ENCODE measurements around the gene KCNJ18. TPM values are rescaled to one million over a fixed set of nuclear protein-coding genes. Genes with fewer than 3 reads are reported as not detected.
"Not testable (repeated sequence)": the region's sequence is repeated elsewhere in the genome, so short reads cannot be mapped to it uniquely, and the experiment has no call there.

Gene KCNJ18
- polyA plus RNA-seq, 6 donors from 2014 or later: not detected

DNA sequence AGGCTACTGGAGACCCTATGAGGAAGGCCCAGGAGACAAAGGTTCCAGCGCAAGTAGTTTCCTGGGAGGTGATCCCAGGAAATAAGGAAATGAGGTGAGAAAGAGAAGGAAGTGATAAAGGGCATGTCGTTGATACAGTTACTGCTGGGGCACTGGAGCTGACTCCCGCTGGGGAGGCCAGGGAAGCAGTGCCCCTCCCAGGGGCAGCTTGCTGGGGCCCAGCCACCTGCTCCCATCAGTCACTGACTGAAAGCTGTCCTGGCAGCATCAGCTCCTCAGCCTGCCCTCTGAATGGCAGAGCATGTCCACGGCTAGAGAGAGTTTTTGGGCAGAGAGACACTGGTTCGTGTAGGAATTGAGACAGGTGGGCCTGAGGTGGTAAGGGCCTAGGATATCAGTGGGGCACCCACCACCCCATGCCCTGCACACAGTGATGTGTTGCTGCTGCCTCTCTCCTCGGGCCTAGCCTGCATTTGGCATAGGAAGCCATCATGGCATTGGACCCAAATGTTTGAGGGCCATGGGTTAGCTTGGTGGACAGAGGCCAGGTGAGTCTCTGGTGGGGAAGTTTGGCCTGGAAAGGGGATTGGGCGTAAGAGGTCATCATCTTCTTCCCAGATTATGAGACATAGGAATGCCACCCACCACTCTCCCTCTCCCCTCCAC, 4.7 kb downstream of the KCNJ18 start:
- not testable (repeated sequence) for DNase-seq; H3K27me3 Mint-ChIP-seq; H3K27ac Mint-ChIP-seq; H3K4me1 Mint-ChIP-seq; H3K36me3 Mint-ChIP-seq; ATAC-seq (ENCODE audit: low read depth in 2 of 2); H3K4me3 Mint-ChIP-seq
- H3K9me3 Mint-ChIP-seq: peaks cover 0 to 12% (median 1%) of the 10 kb centered on the region in 7 donors

DNA sequence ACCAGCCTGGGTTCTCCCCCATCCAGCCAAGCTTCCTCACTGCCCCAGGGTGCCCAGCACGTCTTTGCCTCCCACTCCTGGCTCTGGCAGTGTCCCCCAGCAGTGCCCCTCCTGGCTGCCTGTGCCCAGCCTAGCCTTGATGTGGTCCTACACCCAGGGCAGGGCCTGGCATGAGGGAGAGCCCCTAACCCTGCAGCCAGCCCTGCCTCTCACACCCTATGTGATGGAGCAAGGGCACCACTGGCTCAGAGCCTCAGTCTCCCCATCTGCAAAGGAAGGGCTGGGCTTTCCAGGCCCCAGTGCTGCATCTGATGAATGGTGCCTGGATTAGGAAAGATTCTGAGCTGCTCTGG, 5.2 kb downstream of the KCNJ18 start:
- not testable (repeated sequence) for H3K4me1 Mint-ChIP-seq; DNase-seq; H3K27me3 Mint-ChIP-seq; H3K36me3 Mint-ChIP-seq; H3K27ac Mint-ChIP-seq; ATAC-seq (ENCODE audit: low read depth in 2 of 2)
- peaks cover 0 to 12% (median 1%) of the 10 kb centered on the region in 7 donors for H3K9me3 Mint-ChIP-seq
- H3K4me3 Mint-ChIP-seq: peak overlapping the region in 1 of 8 donors; percentile 30

DNA sequence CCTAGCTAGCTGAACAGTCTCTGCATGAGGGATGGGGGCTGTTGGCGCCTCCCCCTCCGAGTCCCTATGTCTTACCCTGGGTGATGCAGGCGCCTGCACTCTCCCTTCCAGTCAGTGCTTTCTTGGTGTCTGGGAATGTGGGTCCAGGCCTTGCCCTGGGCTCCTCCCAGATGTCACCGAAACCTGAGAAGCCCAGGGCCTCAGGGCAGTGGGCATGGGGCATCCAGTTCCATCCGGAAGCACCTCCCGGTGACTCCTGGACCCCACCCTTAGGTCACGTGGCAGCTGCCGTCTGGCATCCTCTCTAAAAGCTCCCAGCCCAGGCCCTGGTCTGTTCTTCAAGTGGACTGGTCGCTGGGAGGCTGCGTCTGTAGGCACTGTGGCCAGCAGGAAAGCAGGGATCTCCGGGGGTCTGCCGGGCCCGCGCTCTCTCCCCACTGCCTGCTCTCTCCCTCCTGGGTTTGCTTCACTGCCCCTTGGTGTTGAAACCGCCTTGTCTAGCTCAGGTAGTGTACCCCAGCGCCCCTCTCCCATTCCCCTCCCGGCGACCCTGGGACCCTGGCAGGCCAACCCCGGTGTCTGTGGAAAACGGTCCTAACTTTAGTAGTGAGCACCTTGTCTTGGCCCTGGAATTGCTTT, 6.2 kb downstream of the KCNJ18 start:
- not testable (repeated sequence) for H3K27me3 Mint-ChIP-seq; H3K4me1 Mint-ChIP-seq; H3K27ac Mint-ChIP-seq; DNase-seq; H3K36me3 Mint-ChIP-seq; ATAC-seq (ENCODE audit: low read depth in 2 of 2)
- Mint-ChIP-seq H3K4me3 (peak overlapping the region in 1 of 8 donors; percentile 47), H3K9me3 (peaks cover 0 to 12% (median 1%) of the 10 kb centered on the region in 7 donors)

DNA sequence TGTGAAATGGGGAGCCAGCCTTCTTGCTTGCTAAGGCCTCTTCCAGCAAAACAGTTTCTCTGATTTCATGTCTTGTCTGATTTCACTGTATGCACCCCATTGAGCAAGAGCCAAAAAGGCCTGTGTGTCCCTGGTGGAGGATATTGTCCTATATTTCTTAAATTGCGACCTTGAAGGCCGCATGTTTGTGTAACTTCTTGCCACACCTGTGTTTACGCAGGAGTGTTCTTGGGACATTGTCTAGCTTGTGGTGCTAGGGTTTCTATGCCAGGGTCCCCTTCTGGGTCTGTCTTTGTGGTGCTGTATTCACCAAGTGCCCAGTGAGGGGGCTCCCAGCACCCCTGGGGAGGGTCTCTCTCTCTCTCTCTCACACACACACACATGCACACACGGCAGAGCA, 6.8 kb downstream of the KCNJ18 start:
- not testable (repeated sequence) for ATAC-seq (ENCODE audit: low read depth in 2 of 2); H3K36me3 Mint-ChIP-seq; H3K4me3 Mint-ChIP-seq; H3K4me1 Mint-ChIP-seq; H3K27ac Mint-ChIP-seq; H3K27me3 Mint-ChIP-seq; DNase-seq
- H3K9me3 Mint-ChIP-seq: peaks cover 0 to 12% (median 1%) of the 10 kb centered on the region in 7 donors

- not testable (repeated sequence) for H3K9me3 Mint-ChIP-seq; H3K27ac Mint-ChIP-seq; H3K4me1 Mint-ChIP-seq; DNase-seq; ATAC-seq (ENCODE audit: low read depth in 2 of 2); H3K36me3 Mint-ChIP-seq; H3K27me3 Mint-ChIP-seq; H3K4me3 Mint-ChIP-seq
These were observed 7.4 kb downstream of the KCNJ18 start for GRCh38 chr17:21699573-21700236.

DNA sequence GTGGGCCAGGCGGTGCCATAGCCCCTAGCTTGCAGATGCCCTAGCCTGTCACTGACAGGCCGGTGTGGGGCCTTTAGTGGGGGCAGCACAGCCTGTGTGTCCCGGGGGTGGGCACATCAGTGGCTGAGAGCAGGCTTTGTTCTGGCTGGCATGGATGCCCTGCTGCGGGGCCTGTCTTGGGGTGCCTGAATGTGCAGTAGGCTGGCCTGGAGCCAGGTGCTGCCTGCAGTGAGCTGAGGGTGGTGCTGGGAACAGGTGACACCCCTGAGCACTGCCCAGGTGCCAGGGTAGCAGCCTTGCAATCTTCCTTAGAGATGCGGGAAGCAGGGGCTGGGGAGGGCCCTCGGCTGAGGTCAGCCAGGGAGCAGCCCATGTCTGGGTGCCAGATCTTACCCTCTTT, 8.8 kb downstream of the KCNJ18 start:
- not testable (repeated sequence) for DNase-seq; H3K4me1 Mint-ChIP-seq; H3K27ac Mint-ChIP-seq; H3K27me3 Mint-ChIP-seq; H3K36me3 Mint-ChIP-seq; H3K4me3 Mint-ChIP-seq; ATAC-seq (ENCODE audit: low read depth in 2 of 2); H3K9me3 Mint-ChIP-seq

DNA sequence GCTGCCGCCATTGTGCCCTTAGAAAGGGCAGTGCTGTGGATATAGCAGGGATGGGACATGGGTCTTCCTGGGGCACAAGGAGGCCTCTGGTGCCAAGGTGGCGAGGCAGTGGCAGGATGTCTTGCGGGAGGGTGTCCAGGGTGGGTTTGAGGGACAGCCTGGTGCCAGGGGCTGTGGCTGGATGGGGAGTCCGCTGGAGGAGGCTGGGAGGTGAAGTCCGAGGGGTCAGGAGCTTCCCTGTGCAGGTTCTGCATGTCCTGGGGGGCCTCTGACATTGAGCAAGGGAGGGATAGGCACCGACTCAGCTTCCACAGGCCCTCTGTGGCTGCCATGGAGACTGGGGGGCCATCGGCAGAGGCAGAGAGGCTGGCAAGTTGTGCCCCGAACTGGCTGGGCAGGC, 9.7 kb downstream of the KCNJ18 start:
- not testable (repeated sequence) for ATAC-seq (ENCODE audit: low read depth in 2 of 2); DNase-seq; H3K36me3 Mint-ChIP-seq; H3K4me3 Mint-ChIP-seq; H3K27me3 Mint-ChIP-seq; H3K27ac Mint-ChIP-seq; H3K9me3 Mint-ChIP-seq; H3K4me1 Mint-ChIP-seq

DNA sequence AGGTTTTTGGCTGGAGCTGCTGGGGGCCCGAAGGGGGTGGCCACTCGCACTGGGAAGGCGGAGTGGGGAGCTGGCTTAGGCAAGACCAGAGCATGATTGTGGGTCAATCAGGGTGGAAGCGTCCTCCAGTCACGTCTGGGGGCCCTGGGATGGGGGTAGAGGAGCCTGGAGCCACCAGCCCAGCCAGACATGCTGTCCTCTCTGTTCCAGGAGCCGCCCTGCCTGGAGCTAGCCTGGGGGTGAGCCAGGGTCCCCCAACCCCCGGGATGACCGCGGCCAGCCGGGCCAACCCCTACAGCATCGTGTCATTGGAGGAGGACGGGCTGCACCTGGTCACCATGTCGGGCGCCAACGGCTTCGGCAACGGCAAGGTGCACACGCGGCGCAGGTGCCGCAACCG, 10.2 kb downstream of the KCNJ18 start:
- not testable (repeated sequence) for ATAC-seq (ENCODE audit: low read depth in 2 of 2); H3K4me1 Mint-ChIP-seq; H3K36me3 Mint-ChIP-seq; DNase-seq; H3K27ac Mint-ChIP-seq; H3K4me3 Mint-ChIP-seq; H3K27me3 Mint-ChIP-seq; H3K9me3 Mint-ChIP-seq

DNA sequence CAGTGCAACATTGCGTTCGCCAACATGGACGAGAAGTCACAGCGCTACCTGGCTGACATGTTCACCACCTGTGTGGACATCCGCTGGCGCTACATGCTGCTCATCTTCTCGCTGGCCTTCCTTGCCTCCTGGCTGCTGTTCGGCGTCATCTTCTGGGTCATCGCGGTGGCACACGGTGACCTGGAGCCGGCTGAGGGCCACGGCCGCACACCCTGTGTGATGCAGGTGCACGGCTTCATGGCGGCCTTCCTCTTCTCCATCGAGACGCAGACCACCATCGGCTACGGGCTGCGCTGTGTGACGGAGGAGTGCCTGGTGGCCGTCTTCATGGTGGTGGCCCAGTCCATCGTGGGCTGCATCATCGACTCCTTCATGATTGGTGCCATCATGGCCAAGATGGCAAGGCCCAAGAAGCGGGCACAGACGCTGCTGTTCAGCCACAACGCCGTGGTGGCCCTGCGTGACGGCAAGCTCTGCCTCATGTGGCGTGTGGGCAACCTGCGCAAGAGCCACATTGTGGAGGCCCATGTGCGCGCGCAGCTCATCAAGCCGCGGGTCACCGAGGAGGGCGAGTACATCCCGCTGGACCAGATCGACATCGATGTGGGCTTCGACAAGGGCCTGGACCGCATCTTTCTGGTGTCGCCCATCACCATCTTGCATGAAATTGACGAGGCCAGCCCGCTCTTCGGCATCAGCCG, 10.8 kb downstream of the KCNJ18 start:
- not testable (repeated sequence) for H3K27ac Mint-ChIP-seq; H3K36me3 Mint-ChIP-seq; H3K4me3 Mint-ChIP-seq; ATAC-seq (ENCODE audit: low read depth in 2 of 2); H3K4me1 Mint-ChIP-seq; DNase-seq; H3K9me3 Mint-ChIP-seq; H3K27me3 Mint-ChIP-seq

DNA sequence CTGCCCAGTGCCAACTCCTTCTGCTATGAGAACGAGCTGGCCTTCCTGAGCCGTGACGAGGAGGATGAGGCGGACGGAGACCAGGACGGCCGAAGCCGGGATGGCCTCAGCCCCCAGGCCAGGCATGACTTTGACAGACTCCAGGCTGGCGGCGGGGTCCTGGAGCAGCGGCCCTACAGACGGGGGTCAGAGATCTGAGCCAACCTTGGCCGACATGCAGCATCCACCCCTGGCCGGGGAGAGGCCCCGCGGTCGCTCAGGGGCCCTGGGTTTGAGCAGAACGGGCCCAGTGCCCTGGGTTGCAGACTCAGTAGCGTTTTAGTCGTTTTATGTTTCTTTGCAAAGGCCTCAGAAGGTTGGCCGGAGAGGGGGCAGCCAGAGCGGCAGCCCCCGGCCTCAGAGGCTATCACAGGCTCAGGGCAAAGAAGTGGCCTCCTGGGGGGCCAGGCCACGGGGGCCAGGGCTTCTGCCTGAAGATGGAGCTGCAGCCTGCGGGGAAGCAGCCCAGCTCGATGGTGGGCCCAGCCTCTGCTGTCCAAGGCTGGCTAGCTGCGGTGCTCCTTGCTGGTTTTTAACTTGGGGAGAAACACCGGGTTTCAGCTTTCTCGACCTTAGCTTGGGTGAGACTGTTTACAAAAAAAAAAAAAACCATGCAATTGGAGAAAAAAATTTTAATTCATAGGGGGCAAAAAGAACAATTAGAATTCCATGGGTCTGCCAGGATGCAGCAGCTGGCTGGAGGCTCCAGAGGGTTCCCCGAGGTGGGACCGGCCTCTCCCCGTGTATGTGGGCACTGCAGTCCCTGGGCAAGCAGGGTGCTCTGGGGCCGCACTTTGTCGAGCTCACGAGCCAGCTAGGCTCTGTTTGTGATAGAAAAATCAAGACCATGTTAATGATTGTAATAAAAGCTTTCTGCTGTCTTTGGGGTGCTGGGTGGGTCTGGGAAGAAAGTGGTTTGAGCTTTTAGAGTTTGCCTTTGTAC, 11.9 kb downstream of the KCNJ18 start:
- H3K27ac Mint-ChIP-seq; DNase-seq; H3K36me3 Mint-ChIP-seq; H3K4me3 Mint-ChIP-seq; H3K27me3 Mint-ChIP-seq; H3K4me1 Mint-ChIP-seq; H3K9me3 Mint-ChIP-seq; ATAC-seq (ENCODE audit: low read depth in 2 of 2): not testable (repeated sequence)

DNA sequence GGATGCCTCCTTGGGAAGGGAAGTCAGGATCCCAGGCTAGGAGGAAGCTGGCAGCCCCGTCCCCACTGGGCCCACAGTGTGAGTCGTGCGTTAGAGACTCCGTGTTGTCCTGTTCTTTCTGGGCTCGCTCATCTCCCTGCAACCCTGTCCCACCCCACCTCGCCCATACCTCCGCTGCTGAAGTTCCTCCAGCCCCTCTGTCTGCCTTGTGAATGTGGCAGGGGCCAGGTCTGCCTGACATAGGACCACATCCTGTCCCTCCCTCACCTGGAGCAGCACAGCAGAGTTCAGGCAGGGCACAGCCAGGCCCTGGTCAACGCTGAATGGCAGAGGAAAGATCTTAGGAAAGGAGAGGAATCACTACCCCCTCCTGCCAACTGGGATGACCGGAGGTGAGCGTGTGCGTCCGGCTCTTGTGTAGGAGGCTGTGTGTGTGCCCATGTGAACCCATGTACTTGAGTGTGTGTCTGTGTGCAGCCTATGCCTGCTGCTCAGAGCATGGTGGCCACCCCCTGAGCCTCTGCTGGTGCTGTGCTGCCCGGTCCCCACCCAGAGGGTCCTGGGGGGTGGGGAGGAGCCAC, 12.8 kb downstream of the KCNJ18 start:
- no peaks in the 10 kb centered on the region for H3K27me3 Mint-ChIP-seq
- no peak overlapping the region for H3K4me3 Mint-ChIP-seq
- H3K9me3 Mint-ChIP-seq: peaks cover 0 to 5% (median 0%) of the 10 kb centered on the region in 7 donors
- ATAC-seq (ENCODE audit: low read depth in 2 of 2) (no peak), DNase-seq (no peak)
- H3K36me3 Mint-ChIP-seq: no peaks in the 10 kb centered on the region
- H3K27ac Mint-ChIP-seq: peak overlapping the region in 2 of 6 donors; percentile 42 to 53
- no peaks in the 10 kb centered on the region for H3K4me1 Mint-ChIP-seq

- H3K9me3 Mint-ChIP-seq; DNase-seq; H3K27ac Mint-ChIP-seq; ATAC-seq (ENCODE audit: low read depth in 2 of 2); H3K27me3 Mint-ChIP-seq; H3K4me1 Mint-ChIP-seq; H3K4me3 Mint-ChIP-seq; H3K36me3 Mint-ChIP-seq: not testable (repeated sequence)
These were observed 13.4 kb downstream of the KCNJ18 start for GRCh38 chr17:21705746-21706145.

GRCh38 chr17:21706546-21706945, 14.2 kb downstream of the KCNJ18 start:
- ATAC-seq (ENCODE audit: low read depth in 2 of 2); H3K9me3 Mint-ChIP-seq; DNase-seq; H3K27ac Mint-ChIP-seq; H3K36me3 Mint-ChIP-seq; H3K4me1 Mint-ChIP-seq; H3K4me3 Mint-ChIP-seq; H3K27me3 Mint-ChIP-seq: not testable (repeated sequence)
